Small intestine (tissue), 7 donors: ENCODE data around the gene AVEN. TPM values are rescaled to one million over a fixed set of nuclear protein-coding genes. Genes with fewer than 3 reads are reported as not detected.
"Not testable (repeated sequence)": the region's sequence is repeated elsewhere in the genome, so short reads cannot be mapped to it uniquely, and the experiment has no call there.

Source experiments
- DNase-seq, 2 donors: peaks; one replicate each; pipeline versions ENCODE4 v3.0.0 to v3.0.0-alpha.2; 2013
- FAIRE-seq: peaks from 2 replicates; lab custom pipeline; 2012; peaks lifted over from hg19 to GRCh38; lab: Jason Lieb, UNC
- H3K27ac ChIP-seq, 3 donors: one replicate each; pipeline ENCODE4 v1.5.1; 2013; ENCODE audit warnings: low read length in 2 of 3, mild to moderate bottlenecking in 2 of 3, control low read depth in 1 of 3, inconsistent platforms in 1 of 3, low read depth in 1 of 3, moderate library complexity in 1 of 3
- H3K27me3 ChIP-seq, 3 donors: one replicate each; pipeline ENCODE4 v1.6.1; 2013; ENCODE audit warnings: low read length in 3 of 3, inconsistent platforms in 1 of 3; ENCODE audit not compliant: control insufficient read depth in 3 of 3, insufficient read depth in 3 of 3
- H3K36me3 ChIP-seq, 3 donors: one replicate each; pipeline ENCODE4 v1.6.1; 2013; ENCODE audit warnings: low read length in 3 of 3, inconsistent platforms in 1 of 3, low read depth in 1 of 3, mild to moderate bottlenecking in 1 of 3, moderate library complexity in 1 of 3; ENCODE audit not compliant: control insufficient read depth in 3 of 3, insufficient read depth in 2 of 3
- H3K4me1 ChIP-seq, 3 donors: one replicate each; pipeline ENCODE4 v1.6.1; 2013; ENCODE audit warnings: low read length in 2 of 3, inconsistent platforms in 1 of 3, low read depth in 1 of 3, mild to moderate bottlenecking in 1 of 3, moderate library complexity in 1 of 3; ENCODE audit not compliant: control insufficient read depth in 3 of 3, insufficient read depth in 2 of 3
- H3K4me3 ChIP-seq, 3 donors: one replicate each; pipeline ENCODE4 v1.5.1; 2013; ENCODE audit warnings: low read length in 3 of 3, control low read depth in 1 of 3, inconsistent platforms in 1 of 3, low read depth in 1 of 3, mild to moderate bottlenecking in 1 of 3, moderate library complexity in 1 of 3
- H3K9me3 ChIP-seq, 2 donors: one replicate each; pipeline ENCODE4 v1.6.1; 2013; ENCODE audit warnings: low read depth in 1 of 2, low read length in 1 of 2; ENCODE audit not compliant: control insufficient read depth in 2 of 2, insufficient read depth in 1 of 2
- WGBS, 3 donors: extraction: QIAGEN DNeasy Blood & Tissue Kit; methylation state at CpG; one replicate each; pipeline ENCODE4 v1.1.7; 2013; 5-methylcytosine and 5-hydroxymethylcytosine counted together
- polyA plus RNA-seq, 4 donors: library from polyadenylated mRNA; stranded (reverse) in 3 of 4; unstranded in 1 of 4; fragments of 200-250 nt in 3 of 4; fragments of 120-200 nt in 1 of 4; gene quantifications; one replicate each; pipeline versions ENCODE4 v1.2.1 to v1.2.3, GENCODE V29; 2013
- donor health status: healthy with polysubstance abuse.
- donor health status: control.
- donor health status: control.
- donor health status: Bipolar disorder and iron deficiency.
- donor health status: healthy.

Gene AVEN
- polyA plus RNA-seq, 4 donors = 9.1 to 13.4 (median 12.8) TPM

GRCh38 chr15:33826201-33826600 is 212.8 kb downstream of the AVEN start:
- Histone ChIP-seq H3K9me3 (no peaks in the 10 kb centered on the region), H3K27ac (no peak overlapping the region), H3K4me3 (no peak overlapping the region), H3K4me1 (no peaks in the 10 kb centered on the region), H3K27me3 (no peaks in the 10 kb centered on the region), H3K36me3 (no peaks in the 10 kb centered on the region)
- no peak for FAIRE-seq
- DNase-seq = no peak
- 71 to 80% (median 79%) methylated on average over 4 of the region's 4 CpGs for WGBS, 3 donors

- no peak overlapping the region for H3K27ac ChIP-seq
- H3K4me1 ChIP-seq = no peaks in the 10 kb centered on the region
- DNase-seq = no peak
- no peaks in the 10 kb centered on the region for H3K36me3 ChIP-seq
- no peak for FAIRE-seq
- H3K9me3 ChIP-seq = no peaks in the 10 kb centered on the region
- H3K27me3 ChIP-seq = no peaks in the 10 kb centered on the region
- 90 to 95% (median 91%) methylated on average over 8 of the region's 8 CpGs for WGBS, 3 donors
- no peak overlapping the region for H3K4me3 ChIP-seq
Observed at GRCh38 chr15:33825453-33825852, 213.6 kb downstream of the AVEN start.

- no peaks in the 10 kb centered on the region for H3K36me3 ChIP-seq
- no peak overlapping the region for H3K4me3 ChIP-seq
- WGBS, 3 donors = 69 to 76% (median 71%) methylated on average over 3 of the region's 3 CpGs
- H3K9me3 ChIP-seq = no peaks in the 10 kb centered on the region
- H3K27ac ChIP-seq = no peak overlapping the region
- H3K27me3 ChIP-seq = no peaks in the 10 kb centered on the region
- FAIRE-seq (no peak), DNase-seq (no peak)
- H3K4me1 ChIP-seq = no peaks in the 10 kb centered on the region
Observed at GRCh38 chr15:33823119-33823518, 215.9 kb downstream of the AVEN start.

- H3K4me3 ChIP-seq = no peak overlapping the region
- no peaks in the 10 kb centered on the region for H3K27me3 ChIP-seq
- FAIRE-seq (no peak), DNase-seq (no peak)
- no peaks in the 10 kb centered on the region for H3K9me3 ChIP-seq
- no peaks in the 10 kb centered on the region for H3K36me3 ChIP-seq
- H3K27ac ChIP-seq = no peak overlapping the region
- no peaks in the 10 kb centered on the region for H3K4me1 ChIP-seq
- WGBS, 3 donors = 52 to 66% (median 57%) methylated on average over 4 of the region's 4 CpGs
Observed at GRCh38 chr15:33822479-33822878, 216.5 kb downstream of the AVEN start.

- DNase-seq, H3K36me3 ChIP-seq, FAIRE-seq, H3K4me3 ChIP-seq, H3K4me1 ChIP-seq, H3K27me3 ChIP-seq, H3K9me3 ChIP-seq, H3K27ac ChIP-seq: not testable (repeated sequence)
- WGBS, 3 donors = 92 to 99% (median 98%) methylated on average over 6 of the region's 6 CpGs
Observed at GRCh38 chr15:33819499-33819898, 219.5 kb downstream of the AVEN start.

Other genes starting within 250 kb of the AVEN start
- gene CHRM5, start 70.7 kb downstream of the AVEN start, polyA plus RNA-seq = under 1 TPM in 1 of 4 donors, not detected in 3; 0.52 TPM
- 10 to 100 TPM; 38.7 to 86.1 (median 46.6) TPM for gene EMC7, start 62.7 kb upstream of the AVEN start, polyA plus RNA-seq
- gene PGBD4, start 62.9 kb upstream of the AVEN start, polyA plus RNA-seq = 1 to 10 TPM in 2 of 4 donors, under 1 TPM in 2; 0.27 to 1.6 (median 0.98) TPM
- 10 to 100 TPM in 3 of 4 donors, 1 to 10 TPM in 1; 8.6 to 40.3 (median 13.8) TPM for gene KATNBL1, start 170.9 kb upstream of the AVEN start, polyA plus RNA-seq
- gene EMC4, start 185.8 kb upstream of the AVEN start, polyA plus RNA-seq = 100 to 1,000 TPM in 1 of 4 donors, 10 to 100 TPM in 3; 72.1 to 122 (median 81.4) TPM